Activated CD8-positive, alpha-beta T cell treated with anti-CD3 and anti-CD28 coated beads for 36 hours (primary cell): ENCODE results near the gene R3HDM4. TPM values are rescaled to one million over a fixed set of nuclear protein-coding genes. Genes with fewer than 3 reads are reported as not detected.

Source experiments
- ATAC-seq: fragments of 200-7000 bp; cut with Tn5 transposase; one replicate; pipeline ENCODE4 v1.10.0; 2021; ENCODE audit warnings: mild to moderate bottlenecking, moderate library complexity
- CTCF ChIA-PET: fragments of 350-600 bp; sonication (Branson Sonifier 250); formaldehyde crosslinking; loops from one replicate; lab custom pipeline; 2021; ENCODE audit warnings: antibody characterized with exemption; lab: Charles Lee
- POLR2A ChIA-PET: fragments of 350-600 bp; sonication (Branson Sonifier 250); formaldehyde crosslinking; loops from one replicate; lab custom pipeline; 2021; ENCODE audit warnings: antibody characterized with exemption; lab: Charles Lee
- DNase-seq: peaks from one replicate; pipeline ENCODE4 v3.0.0-alpha.2; 2020
- H3K27ac Mint-ChIP-seq: one replicate; pipeline ENCODE4 v1.8.0; 2021; ENCODE audit warnings: mild to moderate bottlenecking, mixed read lengths
- H3K27me3 Mint-ChIP-seq: one replicate; pipeline ENCODE4 v1.8.0; 2021; ENCODE audit warnings: mixed read lengths
- H3K36me3 Mint-ChIP-seq: one replicate; pipeline ENCODE4 v1.8.0; 2021; ENCODE audit warnings: low read depth, mixed read lengths
- H3K4me1 Mint-ChIP-seq: one replicate; pipeline ENCODE4 v1.8.0; 2021; ENCODE audit warnings: low read depth, mixed read lengths
- H3K4me3 Mint-ChIP-seq: one replicate; pipeline ENCODE4 v1.8.0; 2021; ENCODE audit warnings: mild to moderate bottlenecking, moderate library complexity, mixed read lengths
- H3K9me3 Mint-ChIP-seq: one replicate; pipeline ENCODE4 v1.8.0; 2021; ENCODE audit warnings: mixed read lengths
- CTCF ChIP-seq: fragments of 200-600 bp; IDR thresholded peaks from one replicate; pipeline ENCODE4 v1.8.0; 2022; ENCODE audit warnings: antibody characterized with exemption, mild to moderate bottlenecking
- intact Hi-C: fragments of 100-400 bp; cut with micrococcal nuclease; formaldehyde crosslinking; loops from one replicate; pipeline ENCODE4 v1.10.0; 2022
- total RNA-seq, 2 experiments: library from RNA; stranded (reverse); gene quantifications; one replicate each; pipeline ENCODE4 v1.2.3, GENCODE V29; 2021

Gene R3HDM4
- total RNA-seq, 2 experiments from 2014 or later = 58.4 to 61.5 TPM

GRCh38 chr19:899336-900042 lies 13.5 kb downstream of the R3HDM4 start:
- no peaks in the 10 kb centered on the region for H3K9me3 Mint-ChIP-seq
- peaks cover 19% of the 10 kb centered on the region for H3K4me1 Mint-ChIP-seq
- H3K4me3 Mint-ChIP-seq = no peak overlapping the region
- intact Hi-C loops = no loop called here
- H3K27me3 Mint-ChIP-seq = no peaks in the 10 kb centered on the region
- H3K36me3 Mint-ChIP-seq = peaks cover 12% of the 10 kb centered on the region
- POLR2A ChIA-PET = no interaction called here
- DNase-seq (no peak), ATAC-seq (no peak)
- CTCF ChIA-PET = no interaction called here
- TF ChIP-seq CTCF = no peak
- no peak overlapping the region for H3K27ac Mint-ChIP-seq

GRCh38 chr19:898663-899062 lies 14.4 kb downstream of the R3HDM4 start:
- ChIA-PET CTCF (no interaction called here), POLR2A (interaction anchor here (1.2 kb wide), 1 partner anchor 11 kb away, joined by 3 read pairs; no protein-coding TSS in a partner anchor)
- no peak for TF ChIP-seq CTCF
- DNase-seq (peak; percentile 57), ATAC-seq (peak; percentile 28)
- Mint-ChIP-seq H3K4me1 (peaks cover 13% of the 10 kb centered on the region), H3K27ac (no peak overlapping the region), H3K9me3 (no peaks in the 10 kb centered on the region), H3K27me3 (no peaks in the 10 kb centered on the region), H3K36me3 (peaks cover 9% of the 10 kb centered on the region), H3K4me3 (no peak overlapping the region)
- intact Hi-C loops = no loop called here

DNA sequence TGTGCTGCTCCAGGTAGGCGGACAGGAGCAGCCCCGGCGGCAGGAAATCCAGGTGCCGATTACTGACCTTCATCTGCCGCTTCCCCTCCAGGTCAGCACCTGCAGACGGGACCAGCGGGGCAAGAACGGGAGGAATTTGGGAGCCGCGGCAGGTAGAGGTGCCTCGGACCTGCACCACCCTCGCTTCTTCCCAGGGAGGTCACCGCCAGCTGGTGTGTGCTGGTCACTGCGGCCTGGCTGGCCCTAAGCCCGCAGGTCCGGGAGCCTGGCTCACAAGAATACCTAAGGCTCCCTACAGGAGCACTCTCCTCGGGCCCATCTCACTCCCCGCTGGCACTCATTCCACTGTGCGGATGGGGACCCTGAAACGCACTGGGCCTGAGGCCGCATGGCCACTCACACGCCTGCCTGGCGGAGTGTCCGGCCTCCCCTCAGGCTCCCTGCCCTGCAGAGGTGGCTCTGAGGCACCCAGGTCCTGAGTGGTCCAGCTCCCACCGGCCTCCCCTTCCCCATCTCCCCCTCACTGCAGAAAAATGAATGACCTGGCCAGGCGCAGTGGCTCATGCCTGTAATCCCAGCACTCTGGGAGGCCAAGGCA lies 15.5 kb downstream of the R3HDM4 start:
- Mint-ChIP-seq H3K4me1 (peaks cover 12% of the 10 kb centered on the region), H3K27ac (no peak overlapping the region), H3K4me3 (no peak overlapping the region), H3K9me3 (no peaks in the 10 kb centered on the region), H3K27me3 (no peaks in the 10 kb centered on the region), H3K36me3 (peaks cover 9% of the 10 kb centered on the region)
- ATAC-seq (no peak), DNase-seq (no peak)
- TF ChIP-seq CTCF = no peak
- intact Hi-C loops = no loop called here
- POLR2A ChIA-PET = interaction anchor here (0.7 to 1.2 kb wide), 2 partner anchors 12 kb away, joined by 3 read pairs; no protein-coding TSS in a partner anchor
- CTCF ChIA-PET = interaction anchor here (1.1 kb wide), 1 partner anchor 104 kb away, joined by 3 read pairs; no protein-coding TSS in a partner anchor

GRCh38 chr19:896999-897398 lies 16.0 kb downstream of the R3HDM4 start:
- intact Hi-C loops = no loop called here
- no peak for TF ChIP-seq CTCF
- H3K4me1 Mint-ChIP-seq = peaks cover 15% of the 10 kb centered on the region
- DNase-seq (no peak), ATAC-seq (no peak)
- POLR2A ChIA-PET = interaction anchor here (0.7 kb wide), 1 partner anchor 12 kb away, joined by 3 read pairs; no protein-coding TSS in a partner anchor
- no peaks in the 10 kb centered on the region for H3K27me3 Mint-ChIP-seq
- no peak overlapping the region for H3K4me3 Mint-ChIP-seq
- CTCF ChIA-PET = interaction anchor here (1.1 kb wide), 1 partner anchor 105 kb away, joined by 3 read pairs; no protein-coding TSS in a partner anchor
- H3K9me3 Mint-ChIP-seq = no peaks in the 10 kb centered on the region
- H3K27ac Mint-ChIP-seq = no peak overlapping the region
- H3K36me3 Mint-ChIP-seq = peaks cover 9% of the 10 kb centered on the region

DNA sequence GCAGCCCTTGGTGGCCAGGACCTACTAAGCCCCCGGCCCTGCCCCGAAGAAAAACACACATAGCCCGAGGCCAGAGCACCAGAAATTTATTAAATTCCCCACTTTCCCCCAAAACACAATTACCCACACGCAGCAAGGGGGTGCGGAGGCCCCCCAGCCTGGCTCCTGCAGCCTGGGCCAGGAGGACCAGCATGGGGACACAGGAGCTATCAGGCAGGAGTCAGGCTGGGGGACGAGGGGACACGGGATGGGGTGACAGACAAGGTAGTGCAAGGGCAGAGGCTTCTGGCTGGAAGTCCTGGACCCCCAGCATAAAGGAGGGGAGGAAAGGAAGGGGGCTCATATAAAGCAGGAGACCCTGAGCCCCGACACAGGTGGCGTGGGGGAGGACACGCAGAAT lies 16.6 kb downstream of the R3HDM4 start:
- Mint-ChIP-seq H3K27me3 (no peaks in the 10 kb centered on the region), H3K36me3 (peaks cover 9% of the 10 kb centered on the region), H3K27ac (no peak overlapping the region), H3K9me3 (no peaks in the 10 kb centered on the region), H3K4me3 (no peak overlapping the region), H3K4me1 (peaks cover 14% of the 10 kb centered on the region)
- CTCF ChIA-PET = no interaction called here
- no peak for ATAC-seq
- no peak for TF ChIP-seq CTCF
- POLR2A ChIA-PET = interaction anchor here (0.7 kb wide), 2 partner anchors 13 to 42 kb away, joined by 3 read pairs; no protein-coding TSS in a partner anchor
- no peak for DNase-seq
- intact Hi-C loops = no loop called here
